LNCAP (cell line): ENCODE results near the gene ADIRF.

Source experiments
- CTCF ChIP-seq: fragments of 450-650 bp; IDR thresholded peaks from 2 replicates; pipeline ENCODE4 v1.5.1; 2017; ENCODE audit warnings: mild to moderate bottlenecking

Gene ADIRF

GRCh38 chr10:86952106-86952505 lies 16.2 kb upstream of the ADIRF start:
- no peak for TF ChIP-seq CTCF

- no peak for TF ChIP-seq CTCF
Observed at GRCh38 chr10:86953747-86954680, 14.3 kb upstream of the ADIRF start.

GRCh38 chr10:86954681-86955500 lies 13.4 kb upstream of the ADIRF start:
- no peak for TF ChIP-seq CTCF

GRCh38 chr10:86955501-86956194 lies 12.6 kb upstream of the ADIRF start:
- no peak for TF ChIP-seq CTCF

GRCh38 chr10:86956195-86956847 lies 12.0 kb upstream of the ADIRF start:
- TF ChIP-seq CTCF: no peak

- TF ChIP-seq CTCF: no peak
Observed at GRCh38 chr10:86956848-86957448, 11.3 kb upstream of the ADIRF start.
